ENCODE measurements around the gene SHROOM1. TPM values are rescaled to one million over a fixed set of nuclear protein-coding genes. Genes with fewer than 3 reads are reported as not detected.

The SHROOM1 gene, protein sequence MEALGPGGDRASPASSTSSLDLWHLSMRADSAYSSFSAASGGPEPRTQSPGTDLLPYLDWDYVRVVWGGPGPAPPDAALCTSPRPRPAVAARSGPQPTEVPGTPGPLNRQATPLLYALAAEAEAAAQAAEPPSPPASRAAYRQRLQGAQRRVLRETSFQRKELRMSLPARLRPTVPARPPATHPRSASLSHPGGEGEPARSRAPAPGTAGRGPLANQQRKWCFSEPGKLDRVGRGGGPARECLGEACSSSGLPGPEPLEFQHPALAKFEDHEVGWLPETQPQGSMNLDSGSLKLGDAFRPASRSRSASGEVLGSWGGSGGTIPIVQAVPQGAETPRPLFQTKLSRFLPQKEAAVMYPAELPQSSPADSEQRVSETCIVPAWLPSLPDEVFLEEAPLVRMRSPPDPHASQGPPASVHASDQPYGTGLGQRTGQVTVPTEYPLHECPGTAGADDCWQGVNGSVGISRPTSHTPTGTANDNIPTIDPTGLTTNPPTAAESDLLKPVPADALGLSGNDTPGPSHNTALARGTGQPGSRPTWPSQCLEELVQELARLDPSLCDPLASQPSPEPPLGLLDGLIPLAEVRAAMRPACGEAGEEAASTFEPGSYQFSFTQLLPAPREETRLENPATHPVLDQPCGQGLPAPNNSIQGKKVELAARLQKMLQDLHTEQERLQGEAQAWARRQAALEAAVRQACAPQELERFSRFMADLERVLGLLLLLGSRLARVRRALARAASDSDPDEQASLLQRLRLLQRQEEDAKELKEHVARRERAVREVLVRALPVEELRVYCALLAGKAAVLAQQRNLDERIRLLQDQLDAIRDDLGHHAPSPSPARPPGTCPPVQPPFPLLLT
- total RNA-seq: 1 to 10 TPM; 1.1 to 2.1 TPM

DNA sequence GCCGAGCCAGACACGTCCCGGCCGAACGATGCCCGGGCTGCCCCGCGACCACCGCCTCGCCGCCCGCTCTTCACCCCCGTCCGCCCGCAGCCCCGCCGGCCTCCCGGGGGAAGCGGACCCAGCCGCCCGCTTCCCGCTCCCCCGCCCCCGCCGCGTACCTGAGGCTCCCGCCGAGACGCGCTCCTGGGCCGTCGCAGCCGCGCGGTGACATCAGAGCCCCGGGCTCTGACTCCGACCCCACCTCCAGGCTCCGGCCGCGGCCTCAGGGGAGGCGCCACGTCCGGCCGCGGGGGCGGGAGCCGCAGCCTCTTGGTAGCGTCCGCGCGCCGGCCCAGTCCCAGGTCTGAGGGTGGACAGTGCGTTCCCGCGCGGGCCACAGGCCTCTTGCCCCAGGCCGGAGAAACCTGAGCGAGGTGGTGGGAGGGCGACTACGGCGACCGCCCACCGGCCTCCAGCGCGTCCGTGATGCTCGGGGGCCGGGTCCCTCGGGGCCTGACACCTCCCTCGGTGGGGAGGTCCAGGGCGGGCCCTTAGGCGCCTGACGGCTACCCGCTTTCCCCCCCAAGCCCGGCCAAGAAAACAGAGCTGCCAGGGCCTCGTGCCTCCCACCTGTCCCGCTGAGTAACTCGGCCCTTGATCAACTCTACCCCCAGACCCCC is at the start of gene SHROOM1:
Gene SHROOM1 (minus strand): TSS at position 212 of the 659 bp plus-strand sequence. CDS start 4,507 bp downstream, outside the sequence.
- Mint-ChIP-seq H3K4me3 (peak within 1 kb of the TSS; percentile 88 to 92), H3K27me3 (ENCODE audit: low read depth) (peaks cover 63% of the 10 kb centered on the region), H3K9me3 (no peaks in the 10 kb centered on the region), H3K36me3 (ENCODE audit: insufficient read depth in 2 of 2) (no peaks in the 10 kb centered on the region), H3K27ac (no peak within 1 kb of the TSS), H3K4me1 (ENCODE audit: low read depth) (peaks cover 9% of the 10 kb centered on the region)
- DNase-seq (peak; percentile 51 to 55), ATAC-seq (replicated peaks in 1 of 2) (peak; percentile 52 to 70)

DNA sequence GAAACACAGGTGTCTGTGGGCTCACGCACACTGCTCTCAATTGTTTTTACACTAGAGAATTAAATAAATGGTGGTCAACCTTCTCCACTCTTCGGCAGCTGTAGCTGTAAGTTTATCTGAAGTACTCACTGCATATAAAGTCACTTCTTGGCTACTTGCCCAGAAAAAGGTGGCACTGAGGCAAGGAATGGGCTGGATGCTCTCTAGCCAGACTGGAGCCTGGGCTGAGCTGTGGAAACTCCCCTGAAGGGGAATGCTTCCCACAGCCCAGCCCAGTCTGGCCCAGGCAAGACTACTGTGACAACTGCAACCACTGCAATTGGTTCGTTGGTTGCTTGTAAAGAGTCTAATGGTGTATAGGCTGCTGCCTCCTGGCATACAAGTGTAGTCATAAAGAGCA is 47.5 kb upstream of the SHROOM1 start:
- Mint-ChIP-seq H3K36me3 (ENCODE audit: insufficient read depth in 2 of 2) (peaks cover 2 to 4% of the 10 kb centered on the region in 2 donors), H3K4me3 (no peak overlapping the region), H3K9me3 (no peaks in the 10 kb centered on the region), H3K27me3 (ENCODE audit: low read depth) (no peaks in the 10 kb centered on the region), H3K4me1 (ENCODE audit: low read depth) (no peaks in the 10 kb centered on the region), H3K27ac (peak overlapping the region; percentile 48)
- DNase-seq (no peak), ATAC-seq (replicated peaks in 1 of 2) (no peak)

DNA sequence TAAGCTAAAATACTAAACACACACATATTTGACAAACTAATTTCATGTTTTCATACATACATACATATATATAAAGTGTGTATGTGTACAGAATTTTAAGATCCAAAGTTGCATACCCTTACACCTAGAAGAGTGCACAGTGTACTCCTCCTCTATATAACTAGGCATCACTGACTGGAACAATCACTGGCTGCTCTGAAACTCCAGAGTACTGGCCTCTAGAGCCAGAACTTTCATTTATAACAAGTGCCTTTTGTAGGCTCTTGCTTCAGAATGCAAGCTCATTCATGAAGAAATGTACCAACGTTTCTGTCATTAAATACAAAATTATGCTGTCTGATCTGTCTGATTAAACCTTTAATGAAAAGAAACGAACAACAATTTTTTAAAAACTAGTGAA is 47.0 kb upstream of the SHROOM1 start:
- DNase-seq: no peak
- no peak overlapping the region for H3K27ac Mint-ChIP-seq
- no peaks in the 10 kb centered on the region for H3K4me1 Mint-ChIP-seq (ENCODE audit: low read depth)
- H3K36me3 Mint-ChIP-seq (ENCODE audit: insufficient read depth in 2 of 2): peaks cover 1 to 2% of the 10 kb centered on the region in 2 donors
- no peaks in the 10 kb centered on the region for H3K9me3 Mint-ChIP-seq
- no peak overlapping the region for H3K4me3 Mint-ChIP-seq
- ATAC-seq (replicated peaks in 1 of 2): no peak
- no peaks in the 10 kb centered on the region for H3K27me3 Mint-ChIP-seq (ENCODE audit: low read depth)

DNA sequence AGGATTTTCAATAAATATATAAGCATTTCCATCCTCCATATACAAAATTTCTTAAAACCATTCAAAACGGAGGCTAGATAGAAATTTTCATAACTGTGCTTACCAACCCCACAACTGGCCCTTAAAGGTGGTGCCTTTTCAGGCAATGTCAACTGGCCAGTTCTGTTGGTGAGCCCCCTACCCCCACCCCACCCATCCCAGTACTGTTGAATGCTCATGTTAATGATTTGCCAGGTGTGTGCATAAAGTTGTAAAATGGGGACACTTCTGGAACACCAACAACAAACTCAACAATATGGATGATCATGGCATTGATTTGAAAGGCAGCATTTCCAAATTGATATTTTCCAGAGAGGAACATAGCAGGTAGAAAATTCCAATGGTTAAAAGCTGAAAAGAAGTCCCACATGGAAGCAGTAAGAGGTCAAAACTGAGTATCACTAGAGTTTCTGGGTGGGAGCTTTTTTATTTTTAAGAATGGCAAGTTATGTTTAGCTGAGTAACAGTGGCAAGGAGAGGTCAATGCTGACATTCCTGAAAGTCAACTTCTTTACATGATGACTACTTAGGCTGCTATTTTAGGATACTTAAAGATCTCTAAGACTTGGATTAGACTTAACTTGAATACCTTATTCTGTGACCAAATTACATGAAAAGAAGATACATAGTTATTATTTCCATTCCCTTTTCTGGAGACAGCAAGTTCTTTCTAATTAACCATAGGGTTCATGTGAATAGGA is 45.7 kb upstream of the SHROOM1 start:
- Mint-ChIP-seq H3K9me3 (no peaks in the 10 kb centered on the region), H3K36me3 (ENCODE audit: insufficient read depth in 2 of 2) (peaks cover 0 to 1% of the 10 kb centered on the region in 2 donors), H3K4me3 (no peak overlapping the region), H3K4me1 (ENCODE audit: low read depth) (no peaks in the 10 kb centered on the region), H3K27ac (no peak overlapping the region), H3K27me3 (ENCODE audit: low read depth) (no peaks in the 10 kb centered on the region)
- ATAC-seq (replicated peaks in 1 of 2): no peak
- DNase-seq: no peak

DNA sequence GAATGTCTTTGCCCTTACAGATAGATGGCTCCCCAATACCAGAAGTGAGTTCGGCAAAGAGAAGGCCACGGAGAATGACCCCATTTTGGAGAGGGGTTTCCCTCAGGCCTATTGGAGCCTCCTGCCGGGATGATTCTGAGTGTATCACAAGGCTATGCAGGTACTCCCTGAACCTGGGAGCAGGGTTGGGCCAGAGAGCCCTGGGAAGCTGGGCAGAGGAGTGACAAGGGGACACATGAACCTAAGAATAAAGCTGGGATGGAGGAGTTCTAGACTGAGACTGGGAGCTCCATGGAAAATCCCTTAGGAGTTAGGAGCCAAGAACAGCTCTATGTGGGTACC is 43.5 kb upstream of the SHROOM1 start:
- ATAC-seq (replicated peaks in 1 of 2) (no peak), DNase-seq (no peak)
- H3K9me3 Mint-ChIP-seq: no peaks in the 10 kb centered on the region
- H3K4me3 Mint-ChIP-seq: no peak overlapping the region
- no peak overlapping the region for H3K27ac Mint-ChIP-seq
- H3K36me3 Mint-ChIP-seq (ENCODE audit: insufficient read depth in 2 of 2): peaks cover 3 to 4% of the 10 kb centered on the region in 2 donors
- H3K27me3 Mint-ChIP-seq (ENCODE audit: low read depth): no peaks in the 10 kb centered on the region
- peaks cover 1% of the 10 kb centered on the region for H3K4me1 Mint-ChIP-seq (ENCODE audit: low read depth)

DNA sequence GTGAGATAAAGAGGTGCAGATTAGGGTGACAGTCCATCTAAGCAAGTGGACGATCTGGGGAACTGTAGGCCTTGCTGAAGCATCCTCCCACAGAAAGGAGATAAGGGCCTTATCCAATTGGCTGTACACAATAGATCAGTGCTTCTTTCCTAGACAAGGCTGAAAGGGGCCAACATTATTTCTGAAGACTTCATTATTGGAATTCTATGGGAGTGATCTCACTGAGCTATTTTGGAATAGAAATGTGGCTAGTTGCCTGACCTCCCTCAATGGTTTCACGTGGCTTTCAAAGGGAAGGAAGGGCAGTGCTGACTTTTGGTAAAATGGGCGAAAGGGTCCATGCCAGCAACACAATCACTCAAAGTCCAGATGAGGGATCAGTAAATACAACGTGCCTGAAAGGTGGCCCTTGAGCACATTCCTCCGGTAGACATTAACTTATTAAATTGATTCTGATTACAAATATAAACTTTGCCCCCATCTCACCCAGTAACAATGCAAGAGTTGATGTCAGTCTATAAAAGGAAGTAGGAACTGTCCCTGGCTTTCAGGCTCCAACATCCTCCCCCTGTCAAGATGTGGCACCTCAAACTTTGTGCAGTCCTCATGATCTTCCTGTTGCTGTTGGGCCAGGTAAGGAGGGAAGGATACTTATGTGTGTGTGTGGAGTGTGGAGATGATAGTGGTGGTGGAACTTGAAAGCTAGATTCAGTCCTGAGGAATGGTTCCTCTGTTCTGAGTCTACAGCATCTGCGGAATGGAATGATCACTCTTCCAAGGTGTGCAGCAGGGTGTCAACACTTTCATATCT is 42.9 kb upstream of the SHROOM1 start, which contains the start of gene LEAP2:
Gene LEAP2 (plus strand): TSS at position 550 of the 811 bp plus-strand sequence. CDS start 27 bp downstream, at position 577.
- H3K9me3 Mint-ChIP-seq: no peaks in the 10 kb centered on the region
- H3K36me3 Mint-ChIP-seq (ENCODE audit: insufficient read depth in 2 of 2): peaks cover 4 to 5% of the 10 kb centered on the region in 2 donors
- ATAC-seq (replicated peaks in 1 of 2): no peak
- H3K4me1 Mint-ChIP-seq (ENCODE audit: low read depth): peaks cover 7% of the 10 kb centered on the region
- no peaks in the 10 kb centered on the region for H3K27me3 Mint-ChIP-seq (ENCODE audit: low read depth)
- H3K27ac Mint-ChIP-seq: no peak within 1 kb of the TSS
- no peak for DNase-seq
- no peak within 1 kb of the TSS for H3K4me3 Mint-ChIP-seq

DNA sequence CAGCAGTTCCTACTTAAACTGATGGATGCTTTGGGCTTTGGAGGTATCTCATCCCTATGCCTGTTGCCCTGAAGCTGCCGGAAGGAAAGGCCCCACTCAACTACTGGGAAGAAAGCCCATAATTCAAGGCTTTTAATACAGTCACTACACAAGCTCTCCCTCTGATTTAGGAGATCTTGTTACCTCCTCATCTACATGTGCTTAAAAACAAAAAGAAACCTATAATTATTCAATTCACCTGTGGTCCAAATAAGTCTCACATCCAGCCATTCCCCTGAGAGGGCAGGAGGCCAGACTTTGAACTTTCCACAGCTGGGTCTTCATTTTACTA is 42.3 kb upstream of the SHROOM1 start:
- H3K4me1 Mint-ChIP-seq (ENCODE audit: low read depth): peaks cover 13% of the 10 kb centered on the region
- no peaks in the 10 kb centered on the region for H3K27me3 Mint-ChIP-seq (ENCODE audit: low read depth)
- H3K36me3 Mint-ChIP-seq (ENCODE audit: insufficient read depth in 2 of 2): peaks cover 4 to 5% of the 10 kb centered on the region in 2 donors
- DNase-seq (no peak), ATAC-seq (replicated peaks in 1 of 2) (no peak)
- H3K4me3 Mint-ChIP-seq: no peak overlapping the region
- no peak overlapping the region for H3K27ac Mint-ChIP-seq
- H3K9me3 Mint-ChIP-seq: no peaks in the 10 kb centered on the region

DNA sequence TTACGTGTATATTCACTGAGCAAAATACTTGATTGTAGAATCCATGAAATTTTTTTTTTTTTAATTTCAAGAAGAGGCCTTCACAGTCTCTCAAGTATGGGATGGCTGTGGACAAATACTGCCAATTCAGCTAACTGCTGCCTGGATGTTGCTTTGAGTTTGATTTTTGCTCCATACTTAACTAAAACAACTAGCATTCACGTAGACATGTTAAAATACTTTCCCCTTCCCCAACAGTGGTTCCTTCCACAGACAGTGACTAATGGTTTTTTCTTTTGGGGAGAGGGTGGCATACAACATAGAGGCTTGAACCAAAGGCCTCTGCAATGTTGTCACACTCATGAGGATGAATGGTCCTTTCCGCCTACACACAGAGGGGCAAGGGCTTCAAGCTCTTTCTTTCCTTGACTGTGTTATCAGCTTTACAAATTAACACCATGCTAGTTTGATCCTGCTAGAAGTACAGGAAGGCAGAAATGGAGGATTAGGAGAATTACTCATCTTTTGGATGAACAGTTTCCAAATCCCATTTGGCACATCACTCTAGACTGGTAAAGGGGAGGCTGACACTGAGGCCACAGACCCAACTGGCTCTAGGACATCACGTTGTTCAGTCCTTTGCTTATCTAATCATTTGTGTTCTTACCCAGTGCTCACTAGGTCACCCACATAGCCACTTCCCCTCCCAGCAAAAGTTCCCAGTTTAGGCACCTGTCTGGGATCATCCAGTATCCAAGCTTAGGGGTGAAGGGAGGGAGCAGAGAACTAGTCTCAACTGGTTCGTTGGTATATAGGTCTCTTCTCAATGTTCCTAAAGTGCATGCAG is 41.2 kb upstream of the SHROOM1 start:
- Mint-ChIP-seq H3K4me3 (no peak overlapping the region), H3K27me3 (ENCODE audit: low read depth) (no peaks in the 10 kb centered on the region), H3K27ac (no peak overlapping the region), H3K36me3 (ENCODE audit: insufficient read depth in 2 of 2) (peaks cover 4 to 5% of the 10 kb centered on the region in 2 donors), H3K9me3 (no peaks in the 10 kb centered on the region), H3K4me1 (ENCODE audit: low read depth) (peaks cover 22% of the 10 kb centered on the region)
- ATAC-seq (replicated peaks in 1 of 2) (no peak), DNase-seq (no peak)

DNA sequence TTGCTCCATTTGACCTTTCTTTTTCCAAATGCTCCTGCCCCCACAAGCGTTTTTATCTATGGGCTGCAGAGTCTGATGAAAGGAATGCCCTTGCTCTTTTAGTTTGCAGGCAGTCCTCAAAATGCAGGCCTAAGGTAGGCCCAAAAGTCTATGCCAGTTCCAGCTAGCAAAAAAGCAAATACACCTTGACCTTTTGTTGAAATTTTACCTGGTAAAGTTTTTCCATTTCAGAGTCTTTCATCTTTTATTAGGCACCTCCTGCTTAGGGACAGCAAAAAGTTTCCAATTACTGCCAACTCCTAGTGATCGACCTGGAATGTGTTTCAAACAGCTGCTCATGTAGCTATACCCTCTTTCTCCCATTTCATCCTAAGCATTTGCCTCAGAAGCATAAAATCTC is 40.4 kb upstream of the SHROOM1 start:
- Mint-ChIP-seq H3K27me3 (ENCODE audit: low read depth) (no peaks in the 10 kb centered on the region), H3K9me3 (no peaks in the 10 kb centered on the region), H3K4me3 (no peak overlapping the region), H3K36me3 (ENCODE audit: insufficient read depth in 2 of 2) (peaks cover 5 to 8% of the 10 kb centered on the region in 2 donors), H3K27ac (no peak overlapping the region), H3K4me1 (ENCODE audit: low read depth) (peaks cover 22% of the 10 kb centered on the region)
- ATAC-seq (replicated peaks in 1 of 2) (no peak), DNase-seq (no peak)

DNA sequence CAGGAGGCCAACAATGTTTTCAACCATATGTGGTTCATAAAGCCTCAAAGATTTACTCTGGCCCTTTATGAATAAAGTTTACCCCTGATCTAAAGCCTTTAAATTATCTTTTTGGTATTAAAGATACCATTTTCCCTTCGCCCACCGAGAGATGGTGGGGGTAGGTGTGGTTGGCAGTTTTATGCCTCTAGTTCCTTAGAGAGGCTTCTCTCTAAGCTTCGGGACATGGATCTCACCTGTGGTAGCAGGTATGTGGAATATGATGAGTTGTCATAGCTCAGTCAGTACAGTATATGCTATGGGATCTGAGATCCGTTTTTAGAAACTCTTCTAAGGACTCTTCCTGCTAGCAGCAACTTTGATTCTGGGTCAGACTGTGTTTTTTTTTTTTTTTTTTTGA is 38.3 kb upstream of the SHROOM1 start:
- Mint-ChIP-seq H3K27ac (peak overlapping the region; percentile 79), H3K9me3 (no peaks in the 10 kb centered on the region), H3K27me3 (ENCODE audit: low read depth) (no peaks in the 10 kb centered on the region), H3K36me3 (ENCODE audit: insufficient read depth in 2 of 2) (peaks cover 5 to 8% of the 10 kb centered on the region in 2 donors), H3K4me3 (peak overlapping the region; percentile 54 to 89), H3K4me1 (ENCODE audit: low read depth) (peaks cover 22% of the 10 kb centered on the region)
- DNase-seq: no peak
- ATAC-seq (replicated peaks in 1 of 2): no peak

DNA sequence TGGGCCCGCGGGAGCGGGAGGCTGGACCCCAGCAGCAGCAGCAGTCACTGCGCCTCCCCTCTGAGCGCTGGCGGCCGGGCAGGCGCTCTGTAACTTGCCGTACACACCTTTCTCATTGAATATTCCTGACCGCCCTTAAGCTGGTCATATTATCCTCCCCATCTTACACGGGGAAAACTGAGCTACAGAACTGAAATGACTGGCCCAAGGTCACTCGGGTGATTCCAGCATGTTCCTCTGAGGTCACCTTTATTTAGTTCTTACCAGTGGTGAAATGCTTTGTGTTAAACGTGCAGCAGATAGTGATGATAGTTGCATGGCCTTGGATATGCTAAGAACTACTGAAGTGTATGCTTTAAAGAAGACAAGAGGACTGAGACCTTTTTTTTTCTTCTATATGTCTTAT is 36.6 kb upstream of the SHROOM1 start:
- H3K27me3 Mint-ChIP-seq (ENCODE audit: low read depth): no peaks in the 10 kb centered on the region
- H3K27ac Mint-ChIP-seq: peak overlapping the region; percentile 94
- H3K4me1 Mint-ChIP-seq (ENCODE audit: low read depth): peaks cover 22% of the 10 kb centered on the region
- no peaks in the 10 kb centered on the region for H3K9me3 Mint-ChIP-seq
- peaks cover 5 to 7% of the 10 kb centered on the region in 2 donors for H3K36me3 Mint-ChIP-seq (ENCODE audit: insufficient read depth in 2 of 2)
- DNase-seq (no peak), ATAC-seq (replicated peaks in 1 of 2) (peak in 1 of 2 donors; percentile 27)
- peak overlapping the region; percentile 89 to 92 for H3K4me3 Mint-ChIP-seq
